H1 (cell line): Measurements from ENCODE around the gene NCR2.

Experiments
- CTCF ChIP-seq, 3 experiments: IDR thresholded peaks; 1 replicate in 2 of 3; 2 replicates in 1 of 3; pipeline versions ENCODE4 v1.5.1 to v1.6.1; 2011; ENCODE audit warnings: low read length in 3 of 3, mild to moderate bottlenecking in 3 of 3, inconsistent platforms in 2 of 3, low read depth in 1 of 3, moderate library complexity in 1 of 3; ENCODE audit not compliant: insufficient read depth in 1 of 3; ENCODE audit errors: control extremely low read depth in 1 of 3
- POLR2A ChIP-seq, 2 experiments: IDR thresholded peaks; 1 replicate in 1 of 2; 2 replicates in 1 of 2; pipeline ENCODE4 v1.6.1; 2011; ENCODE audit warnings: low read depth in 2 of 2, low read length in 2 of 2, mild to moderate bottlenecking in 2 of 2; ENCODE audit errors: control extremely low read depth in 1 of 2
- POLR2AphosphoS5 ChIP-seq: IDR thresholded peaks from 2 replicates; pipeline ENCODE4 v1.6.1; 2011; ENCODE audit warnings: low read depth, low read length
- RNF2 ChIP-seq: fragments of 200-900, 300-1000 bp; sonication (generic); IDR thresholded peaks from 2 replicates; pipeline ENCODE4 v1.7.1; 2016; ENCODE audit warnings: borderline replicate concordance, low read depth, mild to moderate bottlenecking, antibody characterized with exemption, low read length; ENCODE audit not compliant: poor library complexity, severe bottlenecking; ENCODE audit errors: missing control alignments
- TAF1 ChIP-seq: IDR thresholded peaks from 2 replicates; pipeline ENCODE4 v1.6.1; 2011; ENCODE audit warnings: mild to moderate bottlenecking, low read depth, low read length
- USF2 ChIP-seq: IDR thresholded peaks from 2 replicates; pipeline ENCODE4 v1.6.1; 2011; ENCODE audit warnings: low read length, improper control_type of control experiment
- YY1 ChIP-seq: IDR thresholded peaks from 2 replicates; pipeline ENCODE4 v1.6.1; 2011; ENCODE audit warnings: low read depth, mild to moderate bottlenecking, low read length

GRCh38 chr6:41306187-41306854 lies 29.1 kb upstream of the NCR2 start:
- TF ChIP-seq CTCF (IDR thresholded peaks at IDR 0.05; ENCODE audit: control extremely low read depth in 1 of 3, insufficient read depth in 1 of 3, low read depth in 1 of 3, low read length in 3 of 3) (peak in 2 of 3 experiments; percentile 63 to 67; a peak in 3 of 4 replicates), POLR2A (IDR thresholded peaks at IDR 0.05; ENCODE audit: control extremely low read depth in 1 of 2, low read depth in 2 of 2, low read length in 2 of 2) (no peak), USF2 (no peak), RNF2 (no peak), YY1 (no peak), TAF1 (no peak), POLR2AphosphoS5 (no peak)
